Astrocyte (in vitro differentiated cells and primary cell): Measurements from ENCODE around the gene GRHL1.

Experiments used
- EZH2 ChIP-seq: IDR thresholded peaks from 2 replicates; pipeline ENCODE4 v1.6.1; 2012; ENCODE audit warnings: mild to moderate bottlenecking, low read length, inconsistent platforms; ENCODE audit not compliant: insufficient read depth
- TF ChIP-seq, protein P1 (sequence below): IDR thresholded peaks from 2 replicates; pipeline ENCODE4 v1.5.1; 2011; ENCODE audit warnings: low read depth, mild to moderate bottlenecking, inconsistent platforms, low read length, moderate library complexity; ENCODE audit not compliant: insufficient read depth

DNA sequence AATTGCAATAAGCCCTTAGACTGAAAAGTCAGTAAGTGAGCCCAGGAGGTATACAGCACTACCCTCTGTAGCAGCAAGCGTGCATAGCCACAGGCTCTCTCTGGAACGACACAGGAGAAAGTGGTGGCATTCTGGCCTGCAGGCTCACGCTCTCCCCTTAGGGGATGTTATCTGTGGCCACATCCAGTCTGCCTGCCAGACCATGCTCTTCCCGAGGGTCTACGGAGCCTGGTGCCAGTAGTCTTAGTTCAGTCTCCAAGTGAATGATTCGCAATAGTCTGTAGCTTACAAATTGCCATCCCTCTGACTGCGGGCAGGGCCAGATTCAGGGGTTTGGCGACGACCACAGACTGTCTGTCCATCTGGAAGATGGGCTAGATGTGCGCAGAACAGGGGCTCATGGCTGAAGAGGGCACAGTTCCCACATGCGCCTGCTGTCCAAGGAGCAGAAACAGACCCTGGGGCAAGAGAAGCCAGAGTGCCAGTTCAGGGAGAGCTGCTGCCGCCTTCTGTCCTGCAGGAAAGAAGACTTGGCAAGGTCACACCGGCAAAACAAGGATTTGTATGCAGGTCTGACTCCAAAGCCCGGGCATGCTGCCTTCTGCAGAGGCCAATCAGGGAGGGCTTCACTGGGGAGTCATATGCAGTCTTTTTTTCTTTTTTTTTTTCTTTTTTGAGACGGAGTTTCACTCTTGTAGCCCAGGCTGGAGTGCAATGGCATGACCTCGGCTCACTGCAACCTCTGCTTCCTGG, 88.3 kb downstream of the GRHL1 start:
- TF ChIP-seq, protein P1, sequence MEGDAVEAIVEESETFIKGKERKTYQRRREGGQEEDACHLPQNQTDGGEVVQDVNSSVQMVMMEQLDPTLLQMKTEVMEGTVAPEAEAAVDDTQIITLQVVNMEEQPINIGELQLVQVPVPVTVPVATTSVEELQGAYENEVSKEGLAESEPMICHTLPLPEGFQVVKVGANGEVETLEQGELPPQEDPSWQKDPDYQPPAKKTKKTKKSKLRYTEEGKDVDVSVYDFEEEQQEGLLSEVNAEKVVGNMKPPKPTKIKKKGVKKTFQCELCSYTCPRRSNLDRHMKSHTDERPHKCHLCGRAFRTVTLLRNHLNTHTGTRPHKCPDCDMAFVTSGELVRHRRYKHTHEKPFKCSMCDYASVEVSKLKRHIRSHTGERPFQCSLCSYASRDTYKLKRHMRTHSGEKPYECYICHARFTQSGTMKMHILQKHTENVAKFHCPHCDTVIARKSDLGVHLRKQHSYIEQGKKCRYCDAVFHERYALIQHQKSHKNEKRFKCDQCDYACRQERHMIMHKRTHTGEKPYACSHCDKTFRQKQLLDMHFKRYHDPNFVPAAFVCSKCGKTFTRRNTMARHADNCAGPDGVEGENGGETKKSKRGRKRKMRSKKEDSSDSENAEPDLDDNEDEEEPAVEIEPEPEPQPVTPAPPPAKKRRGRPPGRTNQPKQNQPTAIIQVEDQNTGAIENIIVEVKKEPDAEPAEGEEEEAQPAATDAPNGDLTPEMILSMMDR: no peak
- TF ChIP-seq EZH2: no peak
